ENCODE results near the gene PIK3CB.

GRCh38 chr3:138809500-138810256, 25.1 kb downstream of the PIK3CB start:
- no peak for TF ChIP-seq POLR2AphosphoS5 (IDR thresholded peaks at IDR 0.05; ENCODE audit: low read depth, low read length)
- no peak for TF ChIP-seq CTCF (IDR thresholded peaks at IDR 0.05)
- no peak for TF ChIP-seq TCF7L2 (IDR thresholded peaks at IDR 0.05; ENCODE audit: low read depth, low read length)
- TF ChIP-seq SIN3A (IDR thresholded peaks at IDR 0.05; ENCODE audit: borderline replicate concordance, insufficient read depth, low read depth, low read length) = no peak
- no peak for TF ChIP-seq REST (IDR thresholded peaks at IDR 0.05; ENCODE audit: insufficient read depth in 1 of 2, low read depth in 2 of 2, low read length in 1 of 2)
